ENCODE measurements around the gene USB1. TPM values are rescaled to one million over a fixed set of nuclear protein-coding genes. Genes with fewer than 3 reads are reported as not detected.

The USB1 gene
- total and polyA plus RNA-seq, 2 experiments from 2014 or later = 79.6 to 118 TPM

GRCh38 chr16:57958544-57958943, 42.7 kb upstream of the USB1 start:
- H3F3A ChIP-seq (replicated peaks; ENCODE audit: low read depth) = no peaks in the 10 kb centered on the region
- peaks cover 14% of the 10 kb centered on the region for H3K27me3 Mint-ChIP-seq (ENCODE audit: insufficient read depth, low read depth, poor library complexity)
- no peaks in the 10 kb centered on the region for H3K36me3 ChIP-seq (ENCODE audit: insufficient read depth)
- H3K4me3 Mint-ChIP-seq = no peak overlapping the region
- H3K4me2 ChIP-seq = no peak overlapping the region
- no peak overlapping the region for H2AFZ ChIP-seq
- H3K4me1 Mint-ChIP-seq = peaks cover 15% of the 10 kb centered on the region
- no peak for DNase-seq (ENCODE audit: low spot score)
- no peaks in the 10 kb centered on the region for H4K20me1 ChIP-seq (replicated peaks; ENCODE audit: insufficient read depth)
- no peaks in the 10 kb centered on the region for H3K79me2 ChIP-seq (replicated peaks; ENCODE audit: insufficient read depth)
- H3K36me3 Mint-ChIP-seq (ENCODE audit: low read depth) = no peaks in the 10 kb centered on the region
- H3K4me1 ChIP-seq (ENCODE audit: insufficient read depth) = no peaks in the 10 kb centered on the region
- H3K27me3 ChIP-seq (ENCODE audit: insufficient read depth) = no peaks in the 10 kb centered on the region
- H3K27ac ChIP-seq (ENCODE audit: low read depth) = no peak overlapping the region
- H3K4me3 ChIP-seq = no peak overlapping the region
- no peaks in the 10 kb centered on the region for H3K9me3 Mint-ChIP-seq
- ATAC-seq = no peak
- no peaks in the 10 kb centered on the region for H3K9me2 ChIP-seq (ENCODE audit: insufficient read depth)
- H3K27ac Mint-ChIP-seq = no peak overlapping the region
- TF ChIP-seq ZNF462 (CRISPR knock-in tag; IDR thresholded peaks at IDR 0.05) = no peak
- TF ChIP-seq ZNF114 (CRISPR knock-in tag; IDR thresholded peaks at IDR 0.05) = no peak
- TF ChIP-seq POLR2AphosphoS5 (IDR thresholded peaks at IDR 0.05; ENCODE audit: low read depth) = no peak
- TF ChIP-seq EZH2 (IDR thresholded peaks at IDR 0.05; ENCODE audit: low read depth, unreplicated experiment) = no peak
- no peak for TF ChIP-seq ZNF331 (CRISPR knock-in tag; IDR thresholded peaks at IDR 0.05; ENCODE audit: low read depth)
- TF ChIP-seq EZH2phosphoT487 (IDR thresholded peaks at IDR 0.05; ENCODE audit: unreplicated experiment) = no peak
- TF ChIP-seq REST (IDR thresholded peaks at IDR 0.05; ENCODE audit: unreplicated experiment) = no peak
- no peak for TF ChIP-seq ETS1 (IDR thresholded peaks at IDR 0.05)
- TF ChIP-seq CTCF (conservative IDR thresholded peaks at IDR 0.05; ENCODE audit: low read depth in 2 of 2) = no peak
- no peak for TF ChIP-seq CREB1 (CRISPR knock-in tag; IDR thresholded peaks at IDR 0.05; ENCODE audit: low read depth)
- no peak for TF ChIP-seq JUNB (IDR thresholded peaks at IDR 0.05; ENCODE audit: unreplicated experiment)
- no peak for TF ChIP-seq NANOG (IDR thresholded peaks at IDR 0.05; ENCODE audit: borderline replicate concordance)
- no peak for TF ChIP-seq STAT1 (IDR thresholded peaks at IDR 0.05; ENCODE audit: unreplicated experiment)

All from GM23338 (cell line).